C4-2B (cell line): ENCODE measurements around the gene IGFBP3.

Source experiments
- CTCF ChIP-seq: fragments of 450-650 bp; conservative IDR thresholded peaks from 2 replicates; pipeline ENCODE4 v1.5.1; 2017; ENCODE audit warnings: mild to moderate bottlenecking
- ZFX ChIP-seq: fragments of 450-650 bp; IDR thresholded peaks from 2 replicates; pipeline ENCODE4 v1.6.1; 2017

- TF ChIP-seq CTCF (no peak), ZFX (no peak)
Observed at GRCh38 chr7:45886931-45887667, 34.0 kb downstream of the IGFBP3 start.
